Measurements from ENCODE around the gene BAIAP2L1.

- TF ChIP-seq, protein P1, sequence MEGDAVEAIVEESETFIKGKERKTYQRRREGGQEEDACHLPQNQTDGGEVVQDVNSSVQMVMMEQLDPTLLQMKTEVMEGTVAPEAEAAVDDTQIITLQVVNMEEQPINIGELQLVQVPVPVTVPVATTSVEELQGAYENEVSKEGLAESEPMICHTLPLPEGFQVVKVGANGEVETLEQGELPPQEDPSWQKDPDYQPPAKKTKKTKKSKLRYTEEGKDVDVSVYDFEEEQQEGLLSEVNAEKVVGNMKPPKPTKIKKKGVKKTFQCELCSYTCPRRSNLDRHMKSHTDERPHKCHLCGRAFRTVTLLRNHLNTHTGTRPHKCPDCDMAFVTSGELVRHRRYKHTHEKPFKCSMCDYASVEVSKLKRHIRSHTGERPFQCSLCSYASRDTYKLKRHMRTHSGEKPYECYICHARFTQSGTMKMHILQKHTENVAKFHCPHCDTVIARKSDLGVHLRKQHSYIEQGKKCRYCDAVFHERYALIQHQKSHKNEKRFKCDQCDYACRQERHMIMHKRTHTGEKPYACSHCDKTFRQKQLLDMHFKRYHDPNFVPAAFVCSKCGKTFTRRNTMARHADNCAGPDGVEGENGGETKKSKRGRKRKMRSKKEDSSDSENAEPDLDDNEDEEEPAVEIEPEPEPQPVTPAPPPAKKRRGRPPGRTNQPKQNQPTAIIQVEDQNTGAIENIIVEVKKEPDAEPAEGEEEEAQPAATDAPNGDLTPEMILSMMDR (IDR thresholded peaks at IDR 0.05; ENCODE audit: insufficient read depth, low read depth, low read length) = no peak
- TF ChIP-seq EZH2 (IDR thresholded peaks at IDR 0.05; ENCODE audit: insufficient read depth, low read length) = no peak
Observed at GRCh38 chr7:98365863-98366561, 34.9 kb downstream of the BAIAP2L1 start.
